CD4-positive, alpha-beta T cell (primary cell): ENCODE data around the gene TEX52. TPM values are rescaled to one million over a fixed set of nuclear protein-coding genes. Genes with fewer than 3 reads are reported as not detected.

Source experiments
- ATAC-seq: fragments of 200-7000 bp; cut with Tn5 transposase; one replicate; pipeline ENCODE4 v1.10.0; 2022; ENCODE audit warnings: mild to moderate bottlenecking; ENCODE audit not compliant: poor library complexity
- CTCF ChIA-PET: fragments of 350-600 bp; sonication (Branson Sonifier 250); formaldehyde crosslinking; loops from one replicate; lab custom pipeline; 2021; ENCODE audit warnings: antibody characterized with exemption, inconsistent platforms; lab: Charles Lee
- POLR2A ChIA-PET: fragments of 350-600 bp; sonication (Branson Sonifier 250); formaldehyde crosslinking; loops from one replicate; lab custom pipeline; 2021; ENCODE audit warnings: antibody characterized with exemption, inconsistent platforms; lab: Charles Lee
- DNase-seq, 14 experiments: peaks; one replicate each; pipeline ENCODE4 v3.0.0-alpha.2; 2013 to 2020; ENCODE audit warnings: mixed read lengths in 2 of 14
- H3K27ac ChIP-seq, 2 donors: one replicate each; pipeline versions ENCODE4 v1.5.1 to v1.7.0; 2013; ENCODE audit warnings: low read length in 2 of 2, low read depth in 1 of 2, mild to moderate bottlenecking in 1 of 2
- H3K27me3 ChIP-seq, 2 experiments: 1 replicate in 1 of 2; 2 replicates in 1 of 2; pipeline versions ENCODE4 v1.6.1 to v1.7.0; 2013; ENCODE audit warnings: low read length in 2 of 2, control low read depth in 1 of 2, mild to moderate bottlenecking in 1 of 2, moderate library complexity in 1 of 2; ENCODE audit not compliant: insufficient read depth in 2 of 2, control insufficient read depth in 1 of 2
- H3K36me3 ChIP-seq: one replicate; pipeline ENCODE4 v1.6.1; 2013; ENCODE audit warnings: low read length, control low read depth; ENCODE audit not compliant: insufficient read depth
- H3K4me1 ChIP-seq: one replicate; pipeline ENCODE4 v1.6.1; 2013; ENCODE audit warnings: low read length, control low read depth; ENCODE audit not compliant: insufficient read depth
- H3K4me3 ChIP-seq: one replicate; pipeline ENCODE4 v1.5.1; 2013; ENCODE audit warnings: mild to moderate bottlenecking, low read length, moderate library complexity
- H3K9me3 ChIP-seq, 2 experiments: 1 replicate in 1 of 2; 2 replicates in 1 of 2; pipeline versions ENCODE4 v1.6.1 to v1.7.0; 2013; ENCODE audit warnings: low read length in 2 of 2, mild to moderate bottlenecking in 2 of 2, control low read depth in 1 of 2, moderate library complexity in 1 of 2; ENCODE audit not compliant: control insufficient read depth in 1 of 2, insufficient read depth in 1 of 2
- H3K27ac Mint-ChIP-seq: one replicate; pipeline ENCODE4 v1.8.0; 2020; ENCODE audit warnings: mixed read lengths
- H3K27me3 Mint-ChIP-seq: one replicate; pipeline ENCODE4 v1.8.0; 2021; ENCODE audit warnings: mixed read lengths
- H3K36me3 Mint-ChIP-seq: one replicate; pipeline ENCODE4 v1.8.0; 2021; ENCODE audit warnings: low read depth, mixed read lengths
- H3K4me1 Mint-ChIP-seq: one replicate; pipeline ENCODE4 v1.8.0; 2021; ENCODE audit warnings: low read depth, mixed read lengths
- H3K4me3 Mint-ChIP-seq: one replicate; pipeline ENCODE4 v1.8.0; 2020; ENCODE audit warnings: mild to moderate bottlenecking, mixed read lengths
- H3K9me3 Mint-ChIP-seq: one replicate; pipeline ENCODE4 v1.8.0; 2020; ENCODE audit warnings: mixed read lengths
- CTCF ChIP-seq: fragments of 200-600 bp; IDR thresholded peaks from one replicate; pipeline ENCODE4 v1.8.0; 2022; ENCODE audit warnings: antibody characterized with exemption, mild to moderate bottlenecking
- intact Hi-C, 2 experiments: fragments of 100-400 bp; cut with DNase I in 1 of 2; cut with micrococcal nuclease in 1 of 2; formaldehyde crosslinking; loops; one replicate each; pipeline versions ENCODE4 v1.15.1 to v1.9.0; 2023 to 2025; cut with DNase I, micrococcal nuclease
- total RNA-seq, 174 experiments: library from RNA in 2 of 174; stranded (reverse) in 2 of 174; gene quantifications; one replicate each; pipeline ENCODE4 v1.2.3 and lab custom pipeline; 2021 to 2026

Gene TEX52
- total RNA-seq, 2 experiments from 2014 or later = not detected

- DNase-seq (no peak), ATAC-seq (no peak)
- intact Hi-C loops = loop anchor here in 1 of 2 experiments (10.0 kb wide), 1 partner anchor 419 kb away; no protein-coding TSS in a partner anchor
- Histone ChIP-seq H3K27me3 (no peaks in the 10 kb centered on the region), H3K27ac (no peak overlapping the region), H3K4me3 (no peak overlapping the region), H3K9me3 (no peaks in the 10 kb centered on the region), H3K36me3 (peaks cover 23% of the 10 kb centered on the region), H3K4me1 (peaks cover 2% of the 10 kb centered on the region)
- H3K27me3 Mint-ChIP-seq = no peaks in the 10 kb centered on the region
- no peaks in the 10 kb centered on the region for H3K9me3 Mint-ChIP-seq
- H3K4me3 Mint-ChIP-seq = no peak overlapping the region
- H3K36me3 Mint-ChIP-seq = peaks cover 15% of the 10 kb centered on the region
- TF ChIP-seq CTCF = no peak
- H3K4me1 Mint-ChIP-seq = no peaks in the 10 kb centered on the region
- ChIA-PET CTCF (no interaction called here), POLR2A (no interaction called here)
- no peak overlapping the region for H3K27ac Mint-ChIP-seq
These were observed 1.3 kb downstream of the TEX52 start for GRCh38 chr12:2855546-2855945.

GRCh38 chr12:2854669-2855453 is 2.0 kb downstream of the TEX52 start:
- no peaks in the 10 kb centered on the region for H3K9me3 Mint-ChIP-seq
- H3K27ac Mint-ChIP-seq = no peak overlapping the region
- H3K27me3 Mint-ChIP-seq = no peaks in the 10 kb centered on the region
- Histone ChIP-seq H3K36me3 (peaks cover 23% of the 10 kb centered on the region), H3K4me3 (no peak overlapping the region), H3K27me3 (no peaks in the 10 kb centered on the region), H3K9me3 (no peaks in the 10 kb centered on the region), H3K4me1 (peaks cover 2% of the 10 kb centered on the region), H3K27ac (no peak overlapping the region)
- no peak for TF ChIP-seq CTCF
- DNase-seq = no peak
- ChIA-PET CTCF (interaction anchor here (1.8 kb wide), 1 partner anchor 90 kb away, joined by 7 read pairs; no protein-coding TSS in a partner anchor), POLR2A (no interaction called here)
- H3K4me3 Mint-ChIP-seq = no peak overlapping the region
- ATAC-seq = no peak
- H3K36me3 Mint-ChIP-seq = peaks cover 19% of the 10 kb centered on the region
- H3K4me1 Mint-ChIP-seq = no peaks in the 10 kb centered on the region
- intact Hi-C loops = loop anchor here (5.0 to 10.0 kb wide), 3 partner anchors 87 to 420 kb away; no protein-coding TSS in a partner anchor

- H3K27ac Mint-ChIP-seq = no peak overlapping the region
- DNase-seq = peak; percentile 14 to 63 (median 32)
- ATAC-seq = peak; percentile 70
- H3K4me3 Mint-ChIP-seq = no peak overlapping the region
- ChIA-PET POLR2A (no interaction called here), CTCF (interaction anchor here (0.7 to 1.8 kb wide), 3 partner anchors 9 to 91 kb away, joined by 3 to 7 read pairs (median 4); no protein-coding TSS in a partner anchor)
- no peaks in the 10 kb centered on the region for H3K27me3 Mint-ChIP-seq
- intact Hi-C loops = loop anchor here (2.0 to 10.0 kb wide), 4 partner anchors 89 to 421 kb away; no protein-coding TSS in a partner anchor
- Histone ChIP-seq H3K27ac (no peak overlapping the region), H3K4me3 (no peak overlapping the region), H3K27me3 (no peaks in the 10 kb centered on the region), H3K9me3 (no peaks in the 10 kb centered on the region), H3K4me1 (peaks cover 2% of the 10 kb centered on the region), H3K36me3 (peaks cover 18% of the 10 kb centered on the region)
- H3K4me1 Mint-ChIP-seq = no peaks in the 10 kb centered on the region
- peak; percentile 57 for TF ChIP-seq CTCF
- H3K9me3 Mint-ChIP-seq = no peaks in the 10 kb centered on the region
- H3K36me3 Mint-ChIP-seq = peaks cover 25% of the 10 kb centered on the region
These were observed 3.2 kb downstream of the TEX52 start for GRCh38 chr12:2853626-2854025.
